Spinal cord (tissue), 10 donors: ENCODE data around the gene CAMK2A. TPM values are rescaled to one million over a fixed set of nuclear protein-coding genes. Genes with fewer than 3 reads are reported as not detected.

Experiments used
- DNase-seq, 6 donors: peaks; one replicate each; pipeline versions ENCODE4 v3.0.0 to v3.0.0-alpha.2; 2013 to 2015; ENCODE audit warnings: low spot score in 6 of 6, low read depth in 4 of 6
- H3K27ac ChIP-seq: one replicate; pipeline ENCODE4 v1.5.1; 2013; ENCODE audit warnings: low read depth, low read length, control low read depth
- H3K27me3 ChIP-seq: one replicate; pipeline ENCODE4 v1.6.1; 2013; ENCODE audit warnings: low read length; ENCODE audit not compliant: control insufficient read depth, insufficient read depth
- H3K36me3 ChIP-seq: one replicate; pipeline ENCODE4 v1.6.1; 2013; ENCODE audit warnings: low read length; ENCODE audit not compliant: control insufficient read depth, insufficient read depth
- H3K4me1 ChIP-seq: one replicate; pipeline ENCODE4 v1.6.1; 2013; ENCODE audit warnings: low read length; ENCODE audit not compliant: control insufficient read depth, insufficient read depth
- H3K4me3 ChIP-seq: one replicate; pipeline ENCODE4 v1.5.1; 2013; ENCODE audit warnings: low read depth, low read length, control low read depth
- H3K9me3 ChIP-seq: one replicate; pipeline ENCODE4 v1.6.1; 2013; ENCODE audit warnings: low read length; ENCODE audit not compliant: control insufficient read depth, insufficient read depth
- WGBS: methylation state at CpG from one replicate; pipeline ENCODE4 v1.1.5; 2013; ENCODE audit warnings: missing lambda C conversion rate; ENCODE audit not compliant: insufficient coverage; 5-methylcytosine and 5-hydroxymethylcytosine counted together
- polyA plus RNA-seq, 2 donors: library from polyadenylated mRNA; unstranded; fragments of 120-200 nt; gene quantifications; one replicate each; pipeline ENCODE4 v1.2.1, GENCODE V29; 2013; ENCODE audit not compliant: insufficient read length in 2 of 2
- total RNA-seq, 2 donors: library from RNA; depleted of rRNA in 1 of 2; stranded (reverse); fragments of 120-200 nt in 1 of 2; fragments of >200 nt in 1 of 2; gene quantifications; one replicate each; pipeline versions ENCODE4 v1.2.3 to v1.2.4, GENCODE V29; 2013 to 2014
- donor health status: healthy.

Gene CAMK2A
- total and polyA plus RNA-seq, 4 donors: 5.7 to 26.8 (median 23.5) TPM

DNA sequence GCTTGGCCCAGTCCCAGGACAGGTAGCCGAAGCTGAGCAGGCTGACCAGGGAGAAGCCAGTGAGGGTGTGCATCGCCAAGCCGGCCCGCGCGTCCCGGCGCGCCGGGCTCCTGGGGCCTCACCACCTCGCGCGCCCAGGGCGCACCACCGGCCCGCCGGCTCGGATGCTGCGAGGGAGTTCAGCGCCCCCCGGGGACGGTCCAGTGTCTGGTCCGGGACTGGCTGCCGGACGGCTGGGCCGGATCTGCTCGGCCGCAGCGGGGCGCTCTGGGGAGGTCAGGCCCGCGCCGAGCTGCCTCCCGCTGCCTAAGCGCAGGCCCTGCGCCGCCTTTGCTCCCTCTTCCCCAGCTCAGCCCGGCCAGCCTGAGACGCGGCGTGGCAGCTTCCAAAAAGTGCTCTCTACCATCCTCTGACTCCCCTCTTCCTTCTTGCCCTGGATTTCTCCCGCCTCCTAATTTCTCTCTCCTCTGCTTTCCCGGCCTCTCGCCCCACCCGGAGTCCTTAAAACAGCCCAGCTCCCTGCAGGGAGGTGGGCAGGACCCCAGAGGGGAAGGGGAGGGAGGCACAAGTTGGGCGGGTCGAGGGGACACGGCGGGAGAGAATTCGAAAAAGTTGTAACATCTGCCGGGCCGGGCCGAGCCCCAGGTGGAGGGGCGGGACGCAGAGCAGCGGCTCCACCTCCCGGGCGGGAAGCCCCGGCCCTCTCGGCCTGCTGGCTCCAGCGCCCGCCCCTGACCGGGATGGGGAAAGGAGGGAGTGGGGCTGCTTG lies 12.9 kb upstream of the CAMK2A start, which contains the start of gene ARSI:
ARSI (minus strand) TSS at position 605 of the 769 bp plus-strand sequence; CDS start at position 73, 532 bp downstream.
- Histone ChIP-seq H3K4me1 (peaks cover 49% of the 10 kb centered on the region), H3K9me3 (no peaks in the 10 kb centered on the region), H3K4me3 (peak within 1 kb of the TSS; percentile 45), H3K36me3 (peaks cover 3% of the 10 kb centered on the region), H3K27ac (peak within 1 kb of the TSS; percentile 78), H3K27me3 (peaks cover 31% of the 10 kb centered on the region)
- peak in 1 of 6 donors; percentile 80 for DNase-seq
- WGBS: 2% methylated on average over 59 of the region's 63 CpGs

DNA sequence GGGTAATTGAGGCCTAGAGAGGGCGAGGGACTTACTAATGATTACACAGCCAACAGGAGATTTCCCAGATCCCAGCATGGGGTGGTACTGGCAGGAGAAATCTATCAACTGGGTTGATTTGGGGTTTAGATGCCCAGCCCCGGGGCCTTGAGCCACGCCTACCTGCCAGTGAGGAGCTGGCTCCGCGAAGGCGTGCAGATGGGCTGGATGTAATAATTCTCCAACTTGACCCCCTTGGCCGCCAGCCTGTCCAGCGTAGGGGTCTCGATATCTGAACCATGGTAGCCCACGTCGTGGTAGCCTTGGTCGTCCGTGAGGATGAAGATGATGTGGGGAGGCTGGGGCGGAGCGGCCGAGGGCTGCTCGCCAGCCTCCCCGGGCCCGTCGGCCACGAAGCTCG lies 12.3 kb upstream of the CAMK2A start:
- Histone ChIP-seq H3K27ac (no peak overlapping the region), H3K4me1 (peaks cover 44% of the 10 kb centered on the region), H3K27me3 (peaks cover 31% of the 10 kb centered on the region), H3K4me3 (peak overlapping the region; percentile 28), H3K9me3 (no peaks in the 10 kb centered on the region), H3K36me3 (peaks cover 3% of the 10 kb centered on the region)
- WGBS: 18% methylated on average over 20 of the region's 22 CpGs
- no peak for DNase-seq

DNA sequence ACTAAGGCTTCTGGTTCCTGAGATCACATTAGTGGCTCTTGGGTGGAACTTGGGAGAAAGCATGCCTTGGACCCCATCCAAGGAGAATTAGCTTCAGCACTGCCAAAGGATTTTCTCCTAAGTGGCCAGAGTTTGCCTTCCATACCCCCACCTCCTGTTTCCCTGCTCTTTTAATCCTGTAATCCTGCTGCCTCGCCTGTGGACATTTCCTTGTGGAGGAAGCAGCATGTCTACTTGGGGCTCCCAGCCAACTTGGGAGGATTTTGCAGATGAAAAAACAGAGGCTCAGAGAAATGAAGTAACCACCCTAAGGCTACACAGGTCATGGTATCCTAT lies 11.6 kb upstream of the CAMK2A start:
- Histone ChIP-seq H3K4me3 (peak overlapping the region; percentile 28), H3K27ac (no peak overlapping the region), H3K36me3 (peaks cover 3% of the 10 kb centered on the region), H3K27me3 (peaks cover 31% of the 10 kb centered on the region), H3K4me1 (peaks cover 40% of the 10 kb centered on the region), H3K9me3 (no peaks in the 10 kb centered on the region)
- WGBS: no CpG with 5 or more reads among the region's 1 CpG
- peak in 2 of 6 donors; percentile 29 to 61 for DNase-seq

DNA sequence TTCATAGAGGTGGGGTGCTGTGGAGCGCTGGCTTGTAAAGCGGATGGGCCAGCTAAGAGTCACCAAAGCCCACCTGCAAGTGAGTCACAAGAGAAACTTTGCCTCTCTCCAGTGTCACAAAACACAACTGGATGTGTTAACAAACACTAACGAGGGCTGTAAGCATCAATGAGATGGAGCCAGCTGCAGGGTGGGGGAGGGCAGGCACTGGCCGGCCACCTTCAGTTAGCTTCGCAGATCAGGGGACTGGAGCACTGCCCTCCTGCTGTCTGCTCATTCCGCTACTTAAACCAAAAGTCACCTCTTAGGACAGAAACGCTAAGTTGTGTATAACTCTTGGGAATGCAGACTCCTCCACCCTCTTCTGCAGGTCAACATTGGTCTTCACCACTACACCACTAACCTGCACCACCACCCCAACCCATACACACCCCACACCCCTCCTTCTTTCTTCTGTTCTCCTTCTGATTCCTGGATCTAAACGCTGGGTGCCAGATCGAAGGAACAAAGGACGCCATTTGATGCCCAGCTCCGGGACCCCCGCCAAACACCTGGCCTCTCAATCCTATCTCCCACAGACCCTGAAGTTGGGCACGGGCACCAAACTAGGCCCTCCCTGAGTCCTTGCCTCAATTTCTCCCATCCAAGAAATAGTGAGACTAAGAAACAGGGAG lies 11.1 kb upstream of the CAMK2A start:
- Histone ChIP-seq H3K36me3 (peaks cover 3% of the 10 kb centered on the region), H3K4me3 (peak overlapping the region; percentile 28), H3K27me3 (peaks cover 31% of the 10 kb centered on the region), H3K27ac (no peak overlapping the region), H3K4me1 (peaks cover 42% of the 10 kb centered on the region), H3K9me3 (no peaks in the 10 kb centered on the region)
- 56% methylated on average over 12 of the region's 13 CpGs for WGBS
- no peak for DNase-seq

DNA sequence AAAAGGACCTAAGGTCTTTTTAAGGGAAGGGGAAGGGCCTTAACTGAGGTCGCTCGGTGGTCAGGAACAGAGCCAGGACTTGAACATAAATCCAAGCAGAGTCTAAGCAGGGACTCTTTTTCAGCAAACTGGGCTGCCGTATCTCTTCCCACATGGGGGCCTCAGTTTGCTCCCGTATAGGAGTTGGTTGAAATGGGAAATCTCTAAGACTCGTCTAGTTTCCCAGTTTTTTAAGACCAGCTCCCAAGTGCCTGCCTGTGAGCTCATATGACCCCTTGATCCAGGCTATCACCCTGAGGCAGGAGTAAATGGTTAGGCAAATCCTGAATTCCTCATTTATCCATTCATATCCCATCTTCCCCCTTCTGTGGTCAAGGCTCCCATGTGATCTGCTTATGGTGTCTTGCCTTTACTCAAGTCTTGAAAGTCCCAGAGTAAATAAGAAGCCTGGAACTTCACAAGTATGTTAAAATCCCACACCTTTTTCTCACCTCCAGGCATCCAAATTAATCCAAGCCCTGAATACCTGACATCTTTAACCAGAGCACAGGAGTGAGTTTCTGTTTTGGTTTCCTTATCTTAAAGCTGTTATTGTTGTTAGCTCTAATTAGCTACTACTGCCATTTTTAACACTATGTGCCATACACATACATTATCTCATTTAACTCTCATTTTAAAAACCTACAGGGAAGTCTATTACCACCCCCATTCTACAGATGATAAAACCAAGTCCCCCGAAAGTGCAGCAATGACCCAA lies 10.2 kb upstream of the CAMK2A start:
- H3K36me3 ChIP-seq: peaks cover 3% of the 10 kb centered on the region
- H3K27me3 ChIP-seq: peaks cover 31% of the 10 kb centered on the region
- 50% methylated on average over 2 of the region's 6 CpGs for WGBS
- H3K27ac ChIP-seq: no peak overlapping the region
- peaks cover 49% of the 10 kb centered on the region for H3K4me1 ChIP-seq
- DNase-seq: no peak
- H3K4me3 ChIP-seq: no peak overlapping the region
- H3K9me3 ChIP-seq: no peaks in the 10 kb centered on the region

DNA sequence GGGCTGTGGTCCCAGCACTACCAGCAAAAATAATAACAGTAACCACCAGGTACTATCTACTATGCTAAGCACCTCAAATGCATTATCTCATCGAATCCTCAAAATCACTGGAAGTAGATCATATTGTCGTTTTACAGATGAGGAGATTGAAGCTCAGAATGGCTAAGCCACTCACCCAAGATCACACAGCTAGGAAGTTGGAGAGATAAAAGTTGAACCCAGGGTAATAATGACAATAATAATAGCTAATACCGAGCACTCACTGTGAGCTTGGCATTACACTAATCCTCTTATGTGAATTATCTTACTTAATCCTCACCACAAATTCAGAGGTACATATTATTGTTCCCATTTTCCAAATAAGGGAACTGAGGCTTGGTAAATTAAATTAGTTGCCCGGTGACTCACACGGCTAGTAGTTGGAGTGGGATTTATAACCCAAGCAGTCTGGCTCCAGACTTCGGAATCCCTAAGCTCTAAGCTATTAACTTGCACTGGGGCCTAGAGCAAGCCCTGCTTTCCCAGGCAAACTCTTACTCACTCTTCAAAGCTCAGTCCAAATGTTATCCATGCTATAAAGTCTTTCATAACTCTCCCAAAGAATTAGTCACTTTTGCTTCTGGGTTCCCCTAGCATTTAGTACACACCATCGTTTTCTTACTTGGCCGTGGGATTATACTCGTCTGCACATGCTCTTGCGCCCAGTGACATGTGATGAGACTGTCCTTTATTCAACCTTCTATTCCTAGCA lies 9.3 kb upstream of the CAMK2A start:
- peaks cover 28% of the 10 kb centered on the region for H3K27me3 ChIP-seq
- no peak overlapping the region for H3K27ac ChIP-seq
- H3K4me3 ChIP-seq: no peak overlapping the region
- H3K4me1 ChIP-seq: peaks cover 50% of the 10 kb centered on the region
- no peaks in the 10 kb centered on the region for H3K9me3 ChIP-seq
- no peak for DNase-seq
- WGBS: 86% methylated on average over 1 of the region's 10 CpGs
- peaks cover 3% of the 10 kb centered on the region for H3K36me3 ChIP-seq

DNA sequence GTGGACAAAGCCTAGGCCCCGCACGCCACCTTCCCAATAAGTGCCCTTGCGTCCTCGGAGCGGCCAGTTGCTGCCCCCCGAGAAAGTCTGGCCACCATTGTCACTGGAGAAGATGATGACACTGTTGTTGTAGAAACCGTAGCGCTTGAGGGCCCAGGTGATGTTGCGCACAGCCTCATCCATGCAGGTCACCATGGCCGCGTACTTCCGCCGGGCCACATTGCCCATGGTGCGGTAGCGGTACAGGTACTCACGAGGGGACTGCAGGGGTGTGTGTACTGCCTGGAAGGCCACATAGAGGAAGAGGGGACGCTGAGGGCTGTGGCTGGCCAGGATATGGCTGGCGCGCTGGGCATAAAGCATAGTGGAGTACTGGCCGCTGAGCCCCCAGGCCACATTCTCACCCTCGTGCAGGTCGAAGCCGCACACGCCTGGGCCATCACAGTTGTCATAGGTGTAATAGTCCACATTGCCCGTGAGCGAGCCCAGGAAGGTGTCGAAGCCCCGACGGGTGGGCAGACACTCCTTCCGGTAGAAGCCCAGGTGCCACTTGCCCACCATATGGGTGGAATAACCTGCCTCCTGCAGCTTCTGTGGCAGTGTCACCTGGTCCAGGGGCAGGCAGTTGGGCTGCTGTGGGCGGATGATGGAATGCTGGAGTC lies 8.5 kb upstream of the CAMK2A start:
- peaks cover 50% of the 10 kb centered on the region for H3K4me1 ChIP-seq
- H3K27me3 ChIP-seq: peaks cover 20% of the 10 kb centered on the region
- H3K4me3 ChIP-seq: no peak overlapping the region
- no peak for DNase-seq
- H3K36me3 ChIP-seq: peaks cover 3% of the 10 kb centered on the region
- 97% methylated on average over 31 of the region's 31 CpGs for WGBS
- H3K27ac ChIP-seq: no peak overlapping the region
- H3K9me3 ChIP-seq: no peaks in the 10 kb centered on the region

DNA sequence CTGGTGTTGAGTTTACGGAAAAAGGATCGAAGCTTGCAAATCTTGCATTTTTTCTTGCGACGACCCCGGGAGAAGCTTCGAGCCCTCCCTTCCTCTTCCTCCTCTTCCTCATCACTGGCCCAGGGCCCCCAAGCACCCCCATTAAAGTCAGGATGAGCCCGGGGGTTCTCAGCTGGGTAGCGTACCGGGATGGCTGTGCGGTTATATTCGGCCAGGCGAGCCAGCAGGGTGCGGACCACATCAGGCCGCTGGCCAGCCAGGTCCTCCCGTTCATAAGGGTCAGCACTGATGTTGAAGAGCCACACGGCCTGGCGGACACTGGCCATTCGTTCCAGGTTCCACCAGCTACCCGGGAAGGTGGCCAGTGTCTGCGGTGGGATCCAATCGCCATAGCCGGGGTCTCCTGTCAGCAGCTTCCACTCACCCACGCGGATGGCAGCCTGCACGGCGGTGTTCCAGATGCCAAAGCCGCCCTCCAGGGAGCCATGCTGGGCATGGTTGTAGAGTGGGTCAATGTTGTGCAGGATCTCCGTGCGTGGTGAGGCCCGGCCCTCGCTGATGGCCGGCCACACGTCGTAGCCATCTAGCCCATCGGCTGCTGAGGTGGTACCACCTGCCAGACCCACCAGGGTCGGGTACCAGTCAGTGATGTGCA lies 7.8 kb upstream of the CAMK2A start:
- Histone ChIP-seq H3K27me3 (peaks cover 14% of the 10 kb centered on the region), H3K9me3 (no peaks in the 10 kb centered on the region), H3K4me3 (no peak overlapping the region), H3K4me1 (peaks cover 51% of the 10 kb centered on the region), H3K36me3 (peaks cover 3% of the 10 kb centered on the region), H3K27ac (no peak overlapping the region)
- no peak for DNase-seq
- WGBS: 94% methylated on average over 36 of the region's 36 CpGs
